Fibroblast of the aortic adventitia (primary cell): Measurements from ENCODE around the gene RPGR. TPM values are rescaled to one million over a fixed set of nuclear protein-coding genes. Genes with fewer than 3 reads are reported as not detected.

Source experiments
- DNase-seq: peaks from one replicate; pipeline ENCODE4 v3.0.0-alpha.2; 2010; ENCODE audit warnings: low read depth
- H3K4me3 ChIP-seq: 2 replicates; pipeline ENCODE4 v1.5.1; 2011; ENCODE audit warnings: low read depth, mild to moderate bottlenecking, control low read depth, low read length, moderate library complexity
- CTCF ChIP-seq: IDR thresholded peaks from 2 replicates; pipeline ENCODE4 v1.5.1; 2011; ENCODE audit warnings: mild to moderate bottlenecking, low read length, control low read depth, inconsistent platforms; ENCODE audit not compliant: insufficient read depth
- total RNA-seq: library from RNA; depleted of rRNA; stranded (reverse); fragments of >200 nt; gene quantifications from 2 replicates; pipeline ENCODE4 v1.2.3, GENCODE V29; 2012; ENCODE audit warnings: low replicate concordance

RPGR gene
- total RNA-seq, 1 donor, result 8.6 TPM

- no peak for TF ChIP-seq CTCF
- no peak overlapping the region for H3K4me3 ChIP-seq
- no peak for DNase-seq
Observed at GRCh38 chrX:38256019-38256418, 71.3 kb downstream of the RPGR start.

DNA sequence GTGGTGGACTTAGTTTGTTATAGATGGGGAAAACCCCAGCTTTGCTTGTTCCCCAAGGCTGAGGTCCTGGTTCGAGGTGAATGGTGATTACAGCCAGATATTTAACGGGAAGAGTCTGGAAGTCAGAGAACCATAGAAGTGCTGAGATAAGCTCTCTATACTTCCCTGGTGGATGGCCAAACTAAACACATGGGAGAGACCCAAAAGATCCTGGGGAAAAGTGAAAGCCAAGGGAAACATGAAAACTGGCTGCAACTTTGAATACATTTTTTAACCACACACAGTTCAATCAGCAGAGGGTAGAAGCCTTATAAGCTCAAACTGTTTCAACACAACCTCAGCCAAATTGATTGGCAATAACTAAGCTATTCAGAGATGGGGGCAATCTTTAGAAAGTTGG, 77.3 kb downstream of the RPGR start:
- no peak for TF ChIP-seq CTCF
- no peak overlapping the region for H3K4me3 ChIP-seq
- DNase-seq, result peak; percentile 81

GRCh38 chrX:38247051-38247450, 80.3 kb downstream of the RPGR start:
- no peak overlapping the region for H3K4me3 ChIP-seq
- no peak for TF ChIP-seq CTCF
- DNase-seq, result no peak

DNA sequence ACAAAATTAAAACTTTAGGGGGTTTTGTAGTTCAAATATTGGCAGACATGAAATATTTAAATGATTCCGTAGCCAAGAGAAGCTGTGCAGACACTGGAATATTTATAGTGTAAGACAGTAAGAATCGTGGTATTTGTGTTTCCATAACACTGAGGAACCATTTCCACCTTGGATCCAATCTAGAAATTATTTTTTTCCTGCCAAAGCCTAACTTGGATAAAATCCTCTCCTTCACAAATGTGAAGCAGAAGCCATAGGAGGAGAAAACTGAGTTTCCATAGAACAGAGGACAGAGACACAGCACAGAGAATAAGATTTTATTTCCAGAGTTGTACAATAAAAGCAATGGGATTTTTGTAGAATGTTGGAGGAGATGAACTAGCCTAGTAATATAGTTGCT, 86.8 kb downstream of the RPGR start:
- DNase-seq, result no peak
- TF ChIP-seq CTCF, result no peak
- H3K4me3 ChIP-seq, result no peak overlapping the region

DNA sequence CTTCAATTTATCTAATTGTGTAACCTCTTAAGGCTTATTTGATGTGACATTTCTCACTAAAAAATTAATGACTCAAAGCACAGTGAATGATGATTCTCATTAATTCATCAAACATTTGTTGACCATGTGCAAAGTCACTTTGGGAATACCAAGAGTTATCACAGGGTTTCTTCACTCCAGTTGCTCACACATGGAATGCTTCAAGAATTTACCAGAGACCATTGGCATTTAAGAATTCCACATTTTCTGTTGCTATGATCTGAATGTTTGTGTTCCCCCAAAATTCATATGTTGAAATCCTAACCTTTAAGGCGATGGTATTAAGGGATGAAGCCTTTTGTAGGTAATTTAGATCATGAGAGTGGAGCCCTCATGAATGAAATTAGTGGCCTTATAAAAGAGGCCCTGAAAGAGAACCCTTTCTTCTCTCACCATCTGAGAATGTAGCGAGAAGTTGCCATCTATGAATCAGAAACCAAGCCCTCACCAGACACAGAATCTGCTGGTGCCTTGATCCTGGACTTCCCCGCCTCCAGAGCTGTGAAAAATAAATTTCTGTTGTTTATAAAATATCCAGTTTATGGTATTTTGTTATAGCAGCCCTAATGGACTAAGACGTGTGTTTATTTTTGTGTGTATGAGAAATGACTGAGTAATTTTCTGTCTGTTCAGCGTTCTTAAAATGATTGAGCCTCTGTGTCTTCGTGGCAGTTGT, 90.3 kb downstream of the RPGR start:
- no peak overlapping the region for H3K4me3 ChIP-seq
- no peak for TF ChIP-seq CTCF
- no peak for DNase-seq

DNA sequence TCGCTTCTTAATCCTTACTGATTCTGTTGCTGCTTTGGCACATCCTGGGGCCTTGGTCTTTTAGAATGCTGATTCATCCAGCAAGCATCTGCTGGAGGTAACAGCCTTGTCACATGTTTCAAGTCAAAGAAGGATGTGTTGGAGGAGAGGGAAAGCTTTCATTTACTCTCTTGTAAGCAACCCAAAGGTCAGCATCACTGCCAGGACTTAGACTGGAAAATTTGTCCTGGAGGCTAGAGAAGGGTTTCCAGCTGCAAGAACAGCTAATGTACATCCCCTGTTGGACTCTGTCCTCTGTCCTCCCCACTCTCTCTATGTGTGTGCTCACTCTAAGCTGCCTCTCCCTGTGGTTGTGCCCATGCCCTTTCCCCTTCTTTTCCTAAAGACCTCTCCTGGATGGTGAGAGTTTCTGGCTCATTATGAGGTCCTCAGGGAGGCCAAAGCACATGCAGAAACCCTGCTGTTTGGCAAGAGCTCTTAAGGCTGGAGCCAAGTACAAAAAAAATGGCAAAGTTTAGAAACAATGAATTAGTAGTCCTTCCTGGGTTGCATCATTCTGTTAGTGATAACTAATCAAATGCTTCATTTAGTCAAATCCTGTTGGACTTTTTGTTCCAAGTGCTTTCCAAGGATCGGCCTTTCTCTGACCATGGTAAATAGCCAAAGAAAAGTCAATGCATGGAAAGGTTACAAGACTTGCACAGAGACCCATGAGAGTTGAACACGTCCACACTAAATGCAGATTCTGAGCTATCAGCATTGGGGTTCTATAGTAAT, 93.2 kb downstream of the RPGR start:
- H3K4me3 ChIP-seq, result no peak overlapping the region
- TF ChIP-seq CTCF, result no peak
- peak; percentile 96 for DNase-seq
